ENCODE data around the gene CDC20.

Gene CDC20

DNA sequence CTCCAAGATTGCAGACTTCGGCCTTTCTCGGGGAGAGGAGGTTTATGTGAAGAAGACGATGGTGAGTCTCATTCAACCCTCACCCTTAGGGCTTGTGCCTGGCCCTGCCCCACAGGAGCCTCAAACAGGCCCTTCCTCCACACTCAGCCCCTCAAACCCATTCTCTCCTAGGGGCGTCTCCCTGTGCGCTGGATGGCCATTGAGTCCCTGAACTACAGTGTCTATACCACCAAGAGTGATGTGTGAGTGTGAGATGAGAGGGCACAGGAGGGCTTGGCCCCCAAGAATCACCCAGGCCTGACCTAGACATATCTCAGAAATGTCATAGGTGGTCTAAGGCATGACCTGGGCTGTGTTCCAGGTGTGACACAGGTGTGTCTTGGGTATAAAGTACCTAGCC, 39.5 kb upstream of the CDC20 start:
- TF ChIP-seq, protein P1, sequence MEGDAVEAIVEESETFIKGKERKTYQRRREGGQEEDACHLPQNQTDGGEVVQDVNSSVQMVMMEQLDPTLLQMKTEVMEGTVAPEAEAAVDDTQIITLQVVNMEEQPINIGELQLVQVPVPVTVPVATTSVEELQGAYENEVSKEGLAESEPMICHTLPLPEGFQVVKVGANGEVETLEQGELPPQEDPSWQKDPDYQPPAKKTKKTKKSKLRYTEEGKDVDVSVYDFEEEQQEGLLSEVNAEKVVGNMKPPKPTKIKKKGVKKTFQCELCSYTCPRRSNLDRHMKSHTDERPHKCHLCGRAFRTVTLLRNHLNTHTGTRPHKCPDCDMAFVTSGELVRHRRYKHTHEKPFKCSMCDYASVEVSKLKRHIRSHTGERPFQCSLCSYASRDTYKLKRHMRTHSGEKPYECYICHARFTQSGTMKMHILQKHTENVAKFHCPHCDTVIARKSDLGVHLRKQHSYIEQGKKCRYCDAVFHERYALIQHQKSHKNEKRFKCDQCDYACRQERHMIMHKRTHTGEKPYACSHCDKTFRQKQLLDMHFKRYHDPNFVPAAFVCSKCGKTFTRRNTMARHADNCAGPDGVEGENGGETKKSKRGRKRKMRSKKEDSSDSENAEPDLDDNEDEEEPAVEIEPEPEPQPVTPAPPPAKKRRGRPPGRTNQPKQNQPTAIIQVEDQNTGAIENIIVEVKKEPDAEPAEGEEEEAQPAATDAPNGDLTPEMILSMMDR (conservative IDR thresholded peaks at IDR 0.05; ENCODE audit: control insufficient read depth, insufficient read depth, low read depth, low read length) = no peak
- no peak for DNase-seq (ENCODE audit: low read depth)
- H3K4me3 ChIP-seq (ENCODE audit: control insufficient read depth, low read depth, low read length) = no peak overlapping the region

DNA sequence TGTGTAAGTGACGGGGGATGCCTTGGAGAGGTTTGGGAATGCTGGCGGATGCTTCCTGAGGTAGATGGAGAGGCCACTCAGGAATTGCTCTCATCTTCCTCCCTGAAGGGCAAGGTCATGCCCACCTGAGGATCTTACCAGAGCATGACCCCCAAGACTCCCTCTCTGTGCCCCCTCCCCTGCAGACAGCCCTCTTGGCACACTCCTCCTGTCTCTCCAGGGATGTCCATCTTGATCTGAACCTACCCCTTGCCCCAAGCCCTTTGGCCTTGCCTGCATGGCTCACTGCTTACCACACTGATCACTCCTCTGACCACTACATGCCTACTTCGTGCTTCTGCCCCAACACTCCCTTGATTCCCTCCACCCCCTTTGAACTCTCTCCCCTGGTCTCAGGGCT, 39.0 kb upstream of the CDC20 start:
- H3K4me3 ChIP-seq (ENCODE audit: control insufficient read depth, low read depth, low read length) = no peak overlapping the region
- TF ChIP-seq, protein P1 (conservative IDR thresholded peaks at IDR 0.05; ENCODE audit: control insufficient read depth, insufficient read depth, low read depth, low read length) = no peak
- DNase-seq (ENCODE audit: low read depth) = no peak

DNA sequence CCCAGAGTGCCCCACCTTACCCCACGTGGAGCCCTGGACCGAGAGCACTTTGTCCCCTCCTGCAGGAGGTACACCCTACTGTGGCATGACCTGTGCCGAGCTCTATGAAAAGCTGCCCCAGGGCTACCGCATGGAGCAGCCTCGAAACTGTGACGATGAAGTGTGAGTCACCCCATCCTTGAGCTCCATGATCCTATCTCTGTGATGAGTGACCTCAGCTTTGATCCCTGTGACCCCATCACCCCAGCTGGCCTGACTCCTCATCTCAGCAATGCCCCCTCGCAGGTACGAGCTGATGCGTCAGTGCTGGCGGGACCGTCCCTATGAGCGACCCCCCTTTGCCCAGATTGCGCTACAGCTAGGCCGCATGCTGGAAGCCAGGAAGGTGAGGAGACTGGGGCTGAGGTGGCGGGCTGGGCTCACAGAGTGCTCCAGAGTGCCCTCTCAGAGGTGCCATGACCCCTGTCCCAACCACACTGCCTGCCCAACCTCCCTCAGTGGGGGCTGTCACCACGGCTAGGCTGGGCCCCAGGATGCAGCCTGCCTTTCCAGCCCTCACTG, 37.4 kb upstream of the CDC20 start:
- H3K4me3 ChIP-seq (ENCODE audit: control insufficient read depth, low read depth, low read length) = no peak overlapping the region
- no peak for DNase-seq (ENCODE audit: low read depth)
- TF ChIP-seq, protein P1 (conservative IDR thresholded peaks at IDR 0.05; ENCODE audit: control insufficient read depth, insufficient read depth, low read depth, low read length) = no peak

DNA sequence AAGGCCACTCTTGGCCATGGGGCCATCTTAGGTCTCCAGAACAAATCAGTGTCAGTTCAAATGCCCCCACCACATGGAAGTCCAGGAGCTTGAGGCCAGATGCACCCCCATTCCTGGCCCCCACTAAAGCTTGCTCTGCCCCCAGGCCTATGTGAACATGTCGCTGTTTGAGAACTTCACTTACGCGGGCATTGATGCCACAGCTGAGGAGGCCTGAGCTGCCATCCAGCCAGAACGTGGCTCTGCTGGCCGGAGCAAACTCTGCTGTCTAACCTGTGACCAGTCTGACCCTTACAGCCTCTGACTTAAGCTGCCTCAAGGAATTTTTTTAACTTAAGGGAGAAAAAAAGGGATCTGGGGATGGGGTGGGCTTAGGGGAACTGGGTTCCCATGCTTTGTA, 36.3 kb upstream of the CDC20 start:
- no peak overlapping the region for H3K4me3 ChIP-seq (ENCODE audit: control insufficient read depth, low read depth, low read length)
- TF ChIP-seq, protein P1 (conservative IDR thresholded peaks at IDR 0.05; ENCODE audit: control insufficient read depth, insufficient read depth, low read depth, low read length) = no peak
- no peak for DNase-seq (ENCODE audit: low read depth)

DNA sequence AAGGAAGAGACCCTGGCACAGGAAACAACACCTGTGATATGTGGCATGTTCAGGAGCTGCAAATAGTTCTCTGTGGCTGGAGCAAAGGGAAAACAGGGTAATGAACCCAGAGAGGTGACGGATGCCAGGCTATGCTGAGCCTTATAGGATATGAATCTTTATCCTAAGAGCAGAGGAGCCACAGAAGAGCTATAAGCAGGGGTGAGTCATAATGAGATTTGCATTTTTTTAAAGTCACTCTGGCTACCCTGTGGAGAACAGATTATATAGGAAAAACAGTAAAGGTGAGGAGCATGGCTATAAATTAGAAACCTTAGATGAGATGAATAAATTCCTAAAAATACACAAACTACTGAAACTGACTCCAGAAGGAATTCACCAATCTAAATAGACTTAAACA, 34.0 kb upstream of the CDC20 start:
- TF ChIP-seq, protein P1 (conservative IDR thresholded peaks at IDR 0.05; ENCODE audit: control insufficient read depth, insufficient read depth, low read depth, low read length) = no peak
- DNase-seq (ENCODE audit: low read depth) = no peak
- H3K4me3 ChIP-seq (ENCODE audit: control insufficient read depth, low read depth, low read length) = no peak overlapping the region

DNA sequence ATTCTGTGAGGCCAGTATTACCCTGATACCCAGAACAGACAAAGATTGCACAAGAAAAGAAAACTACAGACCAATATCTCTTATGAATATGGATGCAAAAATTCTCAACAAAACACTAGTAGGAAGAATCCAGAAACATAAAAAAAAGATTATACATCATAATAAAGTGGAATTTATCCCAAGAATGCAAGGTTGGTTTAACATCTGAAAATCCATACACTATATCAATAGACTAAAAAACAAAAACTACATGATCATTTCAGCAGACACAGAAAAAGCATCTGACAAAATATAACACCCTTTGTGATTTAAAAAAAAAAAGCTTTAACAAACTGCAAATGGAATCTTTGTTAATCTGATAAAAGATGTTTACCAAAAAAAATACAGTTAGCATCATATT, 33.4 kb upstream of the CDC20 start:
- H3K4me3 ChIP-seq (ENCODE audit: control insufficient read depth, low read depth, low read length) = no peak overlapping the region
- TF ChIP-seq, protein P1 (conservative IDR thresholded peaks at IDR 0.05; ENCODE audit: control insufficient read depth, insufficient read depth, low read depth, low read length) = no peak

More for the DNA sequence above, 33.4 kb upstream of the CDC20 start:
- no peak for DNase-seq (ENCODE audit: low read depth)
